Panc1 (cell line): Measurements from ENCODE around the gene PHRF1.

Experiments used
- POLR2AphosphoS5 ChIP-seq: IDR thresholded peaks from 2 replicates; pipeline ENCODE4 v1.6.1; 2012; ENCODE audit warnings: mild to moderate bottlenecking, low read depth, low read length, moderate library complexity
- REST ChIP-seq, 2 experiments: IDR thresholded peaks; 2 replicates each; pipeline ENCODE4 v1.6.1; 2011 to 2012; ENCODE audit warnings: low read depth in 2 of 2, control low read depth in 1 of 2, low read length in 1 of 2, mild to moderate bottlenecking in 1 of 2, moderate library complexity in 1 of 2; ENCODE audit not compliant: insufficient read depth in 1 of 2
- TF ChIP-seq, protein P1 (sequence below): fragments of 450-650 bp; IDR thresholded peaks from 2 replicates; pipeline ENCODE4 v1.5.1; 2017; ENCODE audit warnings: mild to moderate bottlenecking

DNA sequence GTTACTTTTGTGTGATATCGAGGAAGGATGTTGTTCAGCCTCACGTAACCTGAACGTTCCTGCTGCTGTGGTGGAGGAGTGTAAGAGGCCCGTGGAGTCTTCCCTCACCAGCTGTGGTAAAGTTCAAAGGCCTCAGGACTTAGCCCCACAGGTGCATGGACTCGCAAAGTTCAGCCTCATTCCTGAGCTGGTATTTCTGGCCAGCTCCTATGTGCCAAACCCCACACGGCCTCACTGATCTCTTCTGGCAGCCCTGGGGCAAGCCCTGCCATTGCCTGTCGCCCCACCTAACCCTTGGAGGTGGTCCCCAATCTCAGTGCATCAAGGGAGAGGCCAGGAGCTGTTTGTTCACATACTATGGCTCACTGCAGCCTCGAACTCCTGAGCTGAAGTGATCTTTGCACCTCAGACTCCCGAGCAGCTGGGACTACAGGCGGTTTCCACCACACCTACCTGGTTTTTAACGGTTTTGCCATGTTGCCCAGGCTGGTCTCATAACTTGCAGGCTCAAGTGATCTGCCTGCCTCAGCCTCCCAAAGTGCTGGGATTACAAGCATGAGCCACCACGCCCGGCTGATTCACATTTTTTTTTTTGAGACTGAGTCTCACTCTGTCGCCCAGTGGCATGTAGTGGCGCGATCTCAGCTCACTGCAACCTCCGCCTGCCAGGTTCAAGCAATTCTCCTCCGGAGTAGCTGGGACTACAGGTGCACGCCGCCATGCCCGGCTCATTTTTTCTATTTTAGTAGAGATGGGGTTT lies 2.2 kb downstream of the PHRF1 start:
- TF ChIP-seq, protein P1, sequence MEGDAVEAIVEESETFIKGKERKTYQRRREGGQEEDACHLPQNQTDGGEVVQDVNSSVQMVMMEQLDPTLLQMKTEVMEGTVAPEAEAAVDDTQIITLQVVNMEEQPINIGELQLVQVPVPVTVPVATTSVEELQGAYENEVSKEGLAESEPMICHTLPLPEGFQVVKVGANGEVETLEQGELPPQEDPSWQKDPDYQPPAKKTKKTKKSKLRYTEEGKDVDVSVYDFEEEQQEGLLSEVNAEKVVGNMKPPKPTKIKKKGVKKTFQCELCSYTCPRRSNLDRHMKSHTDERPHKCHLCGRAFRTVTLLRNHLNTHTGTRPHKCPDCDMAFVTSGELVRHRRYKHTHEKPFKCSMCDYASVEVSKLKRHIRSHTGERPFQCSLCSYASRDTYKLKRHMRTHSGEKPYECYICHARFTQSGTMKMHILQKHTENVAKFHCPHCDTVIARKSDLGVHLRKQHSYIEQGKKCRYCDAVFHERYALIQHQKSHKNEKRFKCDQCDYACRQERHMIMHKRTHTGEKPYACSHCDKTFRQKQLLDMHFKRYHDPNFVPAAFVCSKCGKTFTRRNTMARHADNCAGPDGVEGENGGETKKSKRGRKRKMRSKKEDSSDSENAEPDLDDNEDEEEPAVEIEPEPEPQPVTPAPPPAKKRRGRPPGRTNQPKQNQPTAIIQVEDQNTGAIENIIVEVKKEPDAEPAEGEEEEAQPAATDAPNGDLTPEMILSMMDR, result no peak
- TF ChIP-seq REST (IDR thresholded peaks at IDR 0.05; ENCODE audit: insufficient read depth in 1 of 2, low read depth in 2 of 2, low read length in 1 of 2) (no peak), POLR2AphosphoS5 (no peak)
